ENCODE results near the gene SNX20. TPM values are rescaled to one million over a fixed set of nuclear protein-coding genes. Genes with fewer than 3 reads are reported as not detected.

The SNX20 gene
- total and polyA plus RNA-seq, 10 of the 15 experiments (the other 5 are each of a cell fraction or from before 2014, with no cell fraction given): 4.6 to 30.8 (median 21.9) TPM

- H3K4me3 ChIP-seq: peak overlapping the region; percentile 72; the same call in 1 of the 2 replicates
- H3K79me2 ChIP-seq (ENCODE audit: control insufficient read depth, insufficient read depth, low read length): peaks cover 64% of the 10 kb centered on the region
- ChIA-PET RAD21 (ENCODE audit: unreplicated experiment) (interaction anchor here (0.7 to 9.9 kb wide), 7 partner anchors 11 to 111 kb away, joined by 3 to 121 read pairs (median 43); partner anchors contain the start of genes CYLD and SNX20), POLR2A (interaction anchor here (0.6 to 8.3 kb wide), 8 partner anchors 11 to 540 kb away, joined by 3 to 116 read pairs (median 8); partner anchors contain the start of genes CYLD and SNX20), SMC1A (ENCODE audit: uncharacterized antibody, unreplicated experiment) (interaction anchor here (1.1 to 8.3 kb wide), 7 partner anchors 13 to 50 kb away, joined by 4 to 190 read pairs (median 7); partner anchors contain the start of genes CYLD and SNX20), CTCF (interaction anchor here (0.6 to 9.4 kb wide), 11 partner anchors 10 to 111 kb away, joined by 3 to 86 read pairs (median 7); partner anchors contain the start of genes CYLD and SNX20)
- intact Hi-C loops (cut with micrococcal nuclease; ENCODE audit: unreplicated experiment): loop anchor here (5.0 kb wide), 1 partner anchor 418 kb away; no protein-coding TSS in a partner anchor
- TF ChIP-seq HDGF (IDR thresholded peaks at IDR 0.05): peak; percentile 53; the same call in 1 of the 2 replicates
- TF ChIP-seq CBX5 (IDR thresholded peaks at IDR 0.05; ENCODE audit: low read depth): no peak
- TF ChIP-seq MLLT1 (IDR thresholded peaks at IDR 0.05): peak; percentile 98
- WGBS (ENCODE audit: insufficient coverage, insufficient replicate concordance, low lambda C conversion rate, missing lambda C conversion rate): 89% methylated on average over 9 of the region's 9 CpGs
- peak overlapping the region; percentile 100 for H3K4me2 ChIP-seq (ENCODE audit: control insufficient read depth, insufficient read depth)
- H3K9ac ChIP-seq (ENCODE audit: control insufficient read depth, insufficient read depth, low read length): peak overlapping the region; percentile 85
- in situ Hi-C loops (cut with MboI): no loop called here
- H3K27ac ChIP-seq (ENCODE audit: control insufficient read depth, insufficient read depth): peak overlapping the region; percentile 95
- TSS peak; percentile 52 for BruUV-seq (replicated peaks)
- peaks cover 60% of the 10 kb centered on the region for H3K4me1 ChIP-seq (ENCODE audit: control insufficient read depth, insufficient read depth, low read length)
- no peaks in the 10 kb centered on the region for H3K27me3 ChIP-seq (replicated peaks in 1 of 2; ENCODE audit: control insufficient read depth in 2 of 2, insufficient read depth in 2 of 2, low read length in 1 of 2)
- FAIRE-seq: no peak
- H2AFZ ChIP-seq (ENCODE audit: control insufficient read depth, low read depth, low read length): no peak overlapping the region
- no peaks in the 10 kb centered on the region for H4K20me1 ChIP-seq (ENCODE audit: control insufficient read depth, insufficient read depth)
- no peak for ATAC-seq
- no peaks in the 10 kb centered on the region for H3K9me3 ChIP-seq (replicated peaks; ENCODE audit: control insufficient read depth, insufficient read depth, low read length)
- peaks cover 0 to 3% of the 10 kb centered on the region in 2 experiments; a peak in 1 of 4 replicates for H3K36me3 ChIP-seq (ENCODE audit: control insufficient read depth in 2 of 2, insufficient read depth in 2 of 2, low read length in 1 of 2)
- DNase-seq (ENCODE audit: low read depth, low spot score): no peak
Observed at GRCh38 chr16:50695017-50696000, 14.2 kb upstream of the SNX20 start.

Data from GM12878 (cell line).